HEK293 (cell line): Measurements from ENCODE around the gene SAFB.

Experiments used
- CTCF ChIA-PET: fragments of 350-600 bp; formaldehyde crosslinking; extraction: SDS; loops from one replicate; lab custom pipeline; 2021; ENCODE audit warnings: antibody characterized with exemption; lab: Yijun Ruan, JAX
- POLR2A ChIA-PET: fragments of 300-600 bp; formaldehyde crosslinking; extraction: SDS; loops from one replicate; lab custom pipeline; 2020; ENCODE audit warnings: antibody characterized with exemption, inconsistent platforms; lab: Yijun Ruan, JAX
- H3K27ac ChIP-seq: fragments of 200-500 bp; sonication (Bioruptor generic); 2 replicates; pipeline ENCODE4 v1.5.1; 2014; ENCODE audit warnings: low read depth, low read length, control low read depth, inconsistent platforms; ENCODE audit errors: extremely low read depth
- H3K36me3 ChIP-seq, 2 experiments: fragments of 200-500 bp in 1 of 2; sonication (Bioruptor generic) in 1 of 2; 1 replicate in 1 of 2; 2 replicates in 1 of 2; pipeline ENCODE4 v1.5.1; 2014 to 2017; ENCODE audit warnings: inconsistent platforms in 2 of 2, low read length in 2 of 2; ENCODE audit not compliant: control insufficient read depth in 2 of 2, insufficient read depth in 1 of 2
- H3K4me1 ChIP-seq: fragments of 200-500 bp; sonication (Bioruptor generic); 2 replicates; pipeline ENCODE4 v1.5.1; 2014; ENCODE audit warnings: mild to moderate bottlenecking, low read length, inconsistent platforms; ENCODE audit not compliant: control insufficient read depth, insufficient read depth
- H3K4me3 ChIP-seq: 2 replicates; pipeline ENCODE4 v1.5.1; 2011; ENCODE audit warnings: low read depth, mild to moderate bottlenecking, control low read depth, low read length, moderate library complexity
- H3K9me3 ChIP-seq: fragments of 200-500 bp; sonication (Bioruptor generic); 2 replicates; pipeline ENCODE4 v1.5.1; 2014; ENCODE audit warnings: low read depth, low read length, inconsistent platforms; ENCODE audit not compliant: control insufficient read depth, insufficient read depth
- FEZF1 ChIP-seq: fragments of 450-650 bp; formaldehyde crosslinking; IDR thresholded peaks from 2 replicates; pipeline ENCODE4 v1.5.1; 2016; ENCODE audit warnings: missing biosample characterization, missing genetic modification characterization
- GLIS2 ChIP-seq: fragments of 450-650 bp; formaldehyde crosslinking; IDR thresholded peaks from 2 replicates; pipeline ENCODE4 v1.5.1; 2016; ENCODE audit warnings: missing biosample characterization, missing genetic modification characterization
- HOXC10 ChIP-seq: sonication (generic); formaldehyde crosslinking; IDR thresholded peaks from 2 replicates; pipeline ENCODE4 v1.8.1; 2023; ENCODE audit warnings: mild to moderate bottlenecking, missing genetic modification reagents
- HOXD13 ChIP-seq: sonication (generic); formaldehyde crosslinking; IDR thresholded peaks from 2 replicates; pipeline ENCODE4 v1.8.0; 2022; ENCODE audit warnings: missing genetic modification reagents, borderline replicate concordance
- KLF10 ChIP-seq: fragments of 450-650 bp; IDR thresholded peaks from 2 replicates; pipeline ENCODE4 v1.5.1; 2018; ENCODE audit warnings: missing biosample characterization, mild to moderate bottlenecking, missing genetic modification characterization
- SP2 ChIP-seq: fragments of 450-650 bp; formaldehyde crosslinking; IDR thresholded peaks from 2 replicates; pipeline ENCODE4 v1.5.1; 2016; ENCODE audit warnings: missing biosample characterization, missing genetic modification characterization
- SP7 ChIP-seq: fragments of 450-650 bp; formaldehyde crosslinking; IDR thresholded peaks from 2 replicates; pipeline ENCODE4 v1.5.1; 2016; ENCODE audit warnings: missing biosample characterization, missing genetic modification characterization
- TCF7L2 ChIP-seq: IDR thresholded peaks from 2 replicates; pipeline ENCODE4 v1.6.1; 2011; ENCODE audit warnings: low read depth, mild to moderate bottlenecking, inconsistent platforms, low read length, moderate library complexity, borderline replicate concordance
- ZEB2 ChIP-seq: fragments of 450-650 bp; formaldehyde crosslinking; IDR thresholded peaks from 2 replicates; pipeline ENCODE4 v1.5.1; 2016; ENCODE audit warnings: missing biosample characterization, missing genetic modification characterization
- ZFHX2 ChIP-seq: fragments of 450-650 bp; formaldehyde crosslinking; conservative IDR thresholded peaks from 2 replicates; pipeline ENCODE4 v1.5.1; 2016; ENCODE audit warnings: missing biosample characterization, missing genetic modification characterization
- ZNF121 ChIP-seq: fragments of 450-650 bp; formaldehyde crosslinking; IDR thresholded peaks from 2 replicates; pipeline ENCODE4 v1.5.1; 2016; ENCODE audit warnings: missing biosample characterization, missing genetic modification characterization
- ZNF133 ChIP-seq: fragments of 450-650 bp; formaldehyde crosslinking; IDR thresholded peaks from 2 replicates; pipeline ENCODE4 v1.5.1; 2016; ENCODE audit warnings: missing biosample characterization, missing genetic modification characterization
- ZNF174 ChIP-seq: fragments of 450-650 bp; formaldehyde crosslinking; IDR thresholded peaks from 2 replicates; pipeline ENCODE4 v1.5.0; 2017; ENCODE audit warnings: missing biosample characterization, mild to moderate bottlenecking, missing genetic modification characterization
- ZNF175 ChIP-seq: fragments of 450-650 bp; formaldehyde crosslinking; IDR thresholded peaks from 2 replicates; pipeline ENCODE4 v1.5.1; 2016; ENCODE audit warnings: missing biosample characterization, missing genetic modification characterization
- ZNF266 ChIP-seq: fragments of 450-650 bp; formaldehyde crosslinking; IDR thresholded peaks from 2 replicates; pipeline ENCODE4 v1.5.1; 2016; ENCODE audit warnings: missing biosample characterization, missing genetic modification characterization, low read depth
- ZNF623 ChIP-seq: fragments of 450-650 bp; formaldehyde crosslinking; IDR thresholded peaks from 2 replicates; pipeline ENCODE4 v1.5.1; 2016; ENCODE audit warnings: missing biosample characterization, missing genetic modification characterization
- ZNF677 ChIP-seq: fragments of 450-650 bp; IDR thresholded peaks from 2 replicates; pipeline ENCODE4 v1.5.0; 2018; ENCODE audit warnings: missing biosample characterization, mild to moderate bottlenecking, missing genetic modification characterization, moderate library complexity
- TF ChIP-seq, protein P1 (sequence below): fragments of 450-650 bp; formaldehyde crosslinking; IDR thresholded peaks from 2 replicates; pipeline ENCODE4 v1.5.1; 2016; ENCODE audit warnings: missing biosample characterization, missing genetic modification characterization, low read depth
- TF ChIP-seq, protein P2 (sequence below): fragments of 450-650 bp; formaldehyde crosslinking; IDR thresholded peaks from 2 replicates; pipeline ENCODE4 v1.5.1; 2016; ENCODE audit warnings: missing biosample characterization, missing genetic modification characterization
- TF ChIP-seq, protein P3 (sequence below): fragments of 450-650 bp; formaldehyde crosslinking; IDR thresholded peaks from 2 replicates; pipeline ENCODE4 v1.5.1; 2016; ENCODE audit warnings: missing biosample characterization, missing genetic modification characterization
- TF ChIP-seq, protein P4 (sequence below): fragments of 450-650 bp; formaldehyde crosslinking; IDR thresholded peaks from 2 replicates; pipeline ENCODE4 v1.5.1; 2016; ENCODE audit warnings: missing biosample characterization, missing genetic modification characterization
- TF ChIP-seq, protein P5 (sequence below): fragments of 450-650 bp; formaldehyde crosslinking; IDR thresholded peaks from 2 replicates; pipeline ENCODE4 v1.5.1; 2016; ENCODE audit warnings: missing biosample characterization, missing genetic modification characterization

The SAFB gene

DNA sequence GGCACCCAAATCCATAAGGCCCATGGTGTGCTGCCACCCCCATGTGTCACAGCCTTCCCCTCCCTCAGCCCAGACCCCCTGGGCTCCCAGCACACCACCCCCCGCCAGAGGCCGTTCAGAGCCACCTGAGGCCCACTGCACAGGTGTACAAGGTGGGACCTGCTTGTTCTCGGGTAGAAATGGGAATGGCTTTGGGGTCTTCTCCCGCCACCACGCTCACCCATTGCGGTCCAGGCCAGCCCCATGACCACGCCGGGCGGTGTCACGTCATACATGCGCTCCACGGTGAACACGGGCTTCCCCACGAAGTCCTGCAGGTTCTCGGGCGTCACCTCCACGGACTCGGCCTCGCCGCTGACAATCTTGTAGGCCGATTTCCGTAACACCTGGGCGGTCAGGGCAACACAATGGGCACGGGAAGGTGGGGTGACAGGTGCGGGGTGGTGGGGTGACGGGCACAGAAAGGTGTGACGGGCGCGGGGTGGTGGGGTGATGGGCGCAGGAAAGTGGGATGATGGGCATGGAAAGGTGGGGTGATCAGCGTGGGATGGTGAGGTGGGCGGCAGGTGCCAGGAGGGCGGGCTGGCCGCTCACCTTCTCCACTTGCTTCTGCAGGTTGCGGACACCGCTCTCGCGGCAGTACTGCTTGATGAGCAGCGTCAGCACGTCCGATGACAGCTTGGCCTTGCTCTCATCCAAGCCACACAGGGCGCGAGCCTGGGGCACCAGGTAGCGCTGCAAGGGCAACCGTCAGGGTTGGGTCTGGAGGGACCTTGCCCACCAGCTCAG, 71.5 kb downstream of the SAFB start (continued):
- TF ChIP-seq, protein P1, sequence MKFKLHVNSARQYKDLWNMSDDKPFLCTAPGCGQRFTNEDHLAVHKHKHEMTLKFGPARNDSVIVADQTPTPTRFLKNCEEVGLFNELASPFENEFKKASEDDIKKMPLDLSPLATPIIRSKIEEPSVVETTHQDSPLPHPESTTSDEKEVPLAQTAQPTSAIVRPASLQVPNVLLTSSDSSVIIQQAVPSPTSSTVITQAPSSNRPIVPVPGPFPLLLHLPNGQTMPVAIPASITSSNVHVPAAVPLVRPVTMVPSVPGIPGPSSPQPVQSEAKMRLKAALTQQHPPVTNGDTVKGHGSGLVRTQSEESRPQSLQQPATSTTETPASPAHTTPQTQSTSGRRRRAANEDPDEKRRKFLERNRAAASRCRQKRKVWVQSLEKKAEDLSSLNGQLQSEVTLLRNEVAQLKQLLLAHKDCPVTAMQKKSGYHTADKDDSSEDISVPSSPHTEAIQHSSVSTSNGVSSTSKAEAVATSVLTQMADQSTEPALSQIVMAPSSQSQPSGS: no peak
- TF ChIP-seq ZEB2 (peak; percentile 50), ZFHX2 (tag by site-specific recombination) (peak; percentile 64), GLIS2 (tag by site-specific recombination) (peak; percentile 69), SP7 (tag by site-specific recombination) (peak; percentile 7; the same call in 1 of the 2 replicates)
- TF ChIP-seq, all 188 proteins: peak for 11

DNA sequence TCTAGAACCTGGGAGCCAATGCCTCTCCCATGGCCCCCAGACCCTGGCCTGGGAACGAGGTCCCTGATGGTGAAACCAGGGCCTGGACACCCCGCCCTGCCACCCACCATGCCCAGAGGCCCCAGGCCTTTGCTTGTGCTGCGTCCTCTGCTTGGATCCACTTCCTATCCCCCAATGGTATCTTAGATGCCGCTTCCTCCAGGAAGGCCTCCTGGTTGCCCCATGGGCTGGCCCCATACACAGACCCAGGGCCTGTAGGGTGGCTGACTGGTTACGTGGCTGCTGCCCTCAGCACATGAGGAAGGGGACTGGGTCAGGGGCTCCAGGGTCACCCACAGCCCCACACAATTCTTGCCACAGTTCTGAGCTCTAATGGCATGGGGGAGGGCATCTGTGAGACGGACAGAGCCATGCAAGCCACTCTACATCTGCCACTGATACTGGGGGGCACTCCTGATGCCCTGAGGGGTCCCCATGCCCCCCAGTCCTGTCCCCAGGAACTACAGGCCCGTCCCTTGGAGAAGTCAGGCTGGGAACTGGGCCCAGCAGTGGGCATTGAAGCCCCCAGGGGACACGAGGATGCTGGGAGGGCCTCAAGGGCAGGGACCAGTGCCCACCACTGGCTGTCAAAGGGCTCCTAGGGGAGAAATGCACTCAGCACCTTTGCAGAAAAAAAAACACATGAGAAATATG, 72.2 kb downstream of the SAFB start:
- Histone ChIP-seq H3K4me3 (no peak overlapping the region), H3K27ac (peak overlapping the region; percentile 50), H3K9me3 (no peaks in the 10 kb centered on the region), H3K4me1 (no peaks in the 10 kb centered on the region; the same call in 1 of the 2 replicates), H3K36me3 (peaks cover 8 to 82% of the 10 kb centered on the region in 2 experiments; a peak in 2 of 3 replicates)
- CTCF ChIA-PET: no interaction called here
- TF ChIP-seq, protein P2, sequence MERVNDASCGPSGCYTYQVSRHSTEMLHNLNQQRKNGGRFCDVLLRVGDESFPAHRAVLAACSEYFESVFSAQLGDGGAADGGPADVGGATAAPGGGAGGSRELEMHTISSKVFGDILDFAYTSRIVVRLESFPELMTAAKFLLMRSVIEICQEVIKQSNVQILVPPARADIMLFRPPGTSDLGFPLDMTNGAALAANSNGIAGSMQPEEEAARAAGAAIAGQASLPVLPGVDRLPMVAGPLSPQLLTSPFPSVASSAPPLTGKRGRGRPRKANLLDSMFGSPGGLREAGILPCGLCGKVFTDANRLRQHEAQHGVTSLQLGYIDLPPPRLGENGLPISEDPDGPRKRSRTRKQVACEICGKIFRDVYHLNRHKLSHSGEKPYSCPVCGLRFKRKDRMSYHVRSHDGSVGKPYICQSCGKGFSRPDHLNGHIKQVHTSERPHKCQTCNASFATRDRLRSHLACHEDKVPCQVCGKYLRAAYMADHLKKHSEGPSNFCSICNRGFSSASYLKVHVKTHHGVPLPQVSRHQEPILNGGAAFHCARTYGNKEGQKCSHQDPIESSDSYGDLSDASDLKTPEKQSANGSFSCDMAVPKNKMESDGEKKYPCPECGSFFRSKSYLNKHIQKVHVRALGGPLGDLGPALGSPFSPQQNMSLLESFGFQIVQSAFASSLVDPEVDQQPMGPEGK (tag by site-specific recombination): peak; percentile 4; the same call in 1 of the 2 replicates
- TF ChIP-seq SP7 (tag by site-specific recombination) (peak; percentile 8; the same call in 1 of the 2 replicates), HOXC10 (no peak), ZNF121 (0 out of 2 replicates have a peak, but pooled peaks have one; percentile 16), ZNF175 (tag by site-specific recombination) (no peak), ZNF174 (no peak), SP2 (tag by site-specific recombination) (no peak), ZNF266 (tag by site-specific recombination) (no peak), ZNF623 (tag by site-specific recombination) (peak; percentile 69), KLF10 (tag by site-specific recombination) (no peak), ZNF133 (tag by site-specific recombination) (no peak), ZNF677 (no peak), FEZF1 (0 out of 2 replicates have a peak, but pooled peaks have one; percentile 7), TCF7L2 (no peak), HOXD13 (CRISPR knock-in tag) (no peak)
- TF ChIP-seq, protein P3, sequence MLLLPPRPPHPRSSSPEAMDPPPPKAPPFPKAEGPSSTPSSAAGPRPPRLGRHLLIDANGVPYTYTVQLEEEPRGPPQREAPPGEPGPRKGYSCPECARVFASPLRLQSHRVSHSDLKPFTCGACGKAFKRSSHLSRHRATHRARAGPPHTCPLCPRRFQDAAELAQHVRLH (tag by site-specific recombination): peak; percentile 83; the same call in 1 of the 2 replicates
- TF ChIP-seq, protein P4, sequence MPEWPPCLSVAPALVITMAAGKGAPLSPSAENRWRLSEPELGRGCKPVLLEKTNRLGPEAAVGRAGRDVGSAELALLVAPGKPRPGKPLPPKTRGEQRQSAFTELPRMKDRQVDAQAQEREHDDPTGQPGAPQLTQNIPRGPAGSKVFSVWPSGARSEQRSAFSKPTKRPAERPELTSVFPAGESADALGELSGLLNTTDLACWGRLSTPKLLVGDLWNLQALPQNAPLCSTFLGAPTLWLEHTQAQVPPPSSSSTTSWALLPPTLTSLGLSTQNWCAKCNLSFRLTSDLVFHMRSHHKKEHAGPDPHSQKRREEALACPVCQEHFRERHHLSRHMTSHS: no peak
- TF ChIP-seq, protein P5, sequence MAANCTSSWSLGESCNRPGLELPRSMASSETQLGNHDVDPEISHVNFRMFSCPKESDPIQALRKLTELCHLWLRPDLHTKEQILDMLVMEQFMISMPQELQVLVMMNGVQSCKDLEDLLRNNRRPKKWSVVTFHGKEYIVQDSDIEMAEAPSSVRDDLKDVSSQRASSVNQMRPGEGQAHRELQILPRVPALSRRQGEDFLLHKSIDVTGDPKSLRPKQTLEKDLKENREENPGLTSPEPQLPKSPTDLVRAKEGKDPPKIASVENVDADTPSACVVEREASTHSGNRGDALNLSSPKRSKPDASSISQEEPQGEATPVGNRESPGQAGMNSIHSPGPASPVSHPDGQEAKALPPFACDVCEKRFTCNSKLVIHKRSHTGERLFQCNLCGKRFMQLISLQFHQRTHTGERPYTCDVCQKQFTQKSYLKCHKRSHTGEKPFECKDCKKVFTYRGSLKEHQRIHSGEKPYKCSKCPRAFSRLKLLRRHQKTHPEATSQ (tag by site-specific recombination): no peak
- POLR2A ChIA-PET: interaction anchor here (0.6 to 3.0 kb wide), 5 partner anchors 8 to 1340 kb away, joined by 3 to 12 read pairs (median 6); partner anchors contain the start of genes CATSPERD and LONP1
